Omental fat pad (tissue), 4 donors: ENCODE measurements around the gene KRTAP6-3. TPM values are rescaled to one million over a fixed set of nuclear protein-coding genes. Genes with fewer than 3 reads are reported as not detected.

ENCODE experiments used
- ATAC-seq: fragments of 150-250 bp; one replicate; pipeline ENCODE4 v1.9.1; 2016; ENCODE audit warnings: mild to moderate bottlenecking, moderate library complexity; ENCODE audit not compliant: low FRiP score
- DNase-seq: peaks from one replicate; pipeline ENCODE4 v3.0.0-alpha.2; 2019; ENCODE audit warnings: low spot score
- CTCF ChIP-seq, 3 donors: fragments of 450-650 bp; IDR thresholded peaks; one replicate each; pipeline ENCODE4 v1.5.1; 2016 to 2017; ENCODE audit warnings: antibody characterized with exemption in 3 of 3, mild to moderate bottlenecking in 3 of 3, moderate library complexity in 2 of 3
- total RNA-seq, 4 donors: library from RNA; depleted of rRNA; stranded (reverse); fragments of >200 nt; gene quantifications; one replicate each; pipeline ENCODE4 v1.1.0, GENCODE V29; 2016

Gene KRTAP6-3
- total RNA-seq, 4 donors from 2014 or later = not detected

GRCh38 chr21:30567617-30568016, 24.6 kb upstream of the KRTAP6-3 start:
- no peak for ATAC-seq
- no peak for TF ChIP-seq CTCF (IDR thresholded peaks at IDR 0.05)
- no peak for DNase-seq

GRCh38 chr21:30577766-30578165, 14.5 kb upstream of the KRTAP6-3 start:
- DNase-seq (no peak), ATAC-seq (no peak)
- no peak for TF ChIP-seq CTCF (IDR thresholded peaks at IDR 0.05)

- no peak for TF ChIP-seq CTCF (IDR thresholded peaks at IDR 0.05)
- no peak for ATAC-seq
- no peak for DNase-seq
Observed at GRCh38 chr21:30579346-30579745, 12.9 kb upstream of the KRTAP6-3 start.

- no peak for TF ChIP-seq CTCF (IDR thresholded peaks at IDR 0.05)
- DNase-seq = no peak
- no peak for ATAC-seq
Observed at GRCh38 chr21:30580132-30580531, 12.1 kb upstream of the KRTAP6-3 start.

- no peak for DNase-seq
- ATAC-seq = no peak
- no peak for TF ChIP-seq CTCF (IDR thresholded peaks at IDR 0.05)
Observed at GRCh38 chr21:30582870-30583269, 9.4 kb upstream of the KRTAP6-3 start.

GRCh38 chr21:30590297-30590696, 1.9 kb upstream of the KRTAP6-3 start, which contains the start of gene KRTAP22-2:
Gene KRTAP22-2, minus strand, starts transcription at chr21:30590397.
- ATAC-seq = no peak
- no peak for TF ChIP-seq CTCF (IDR thresholded peaks at IDR 0.05)
- DNase-seq = no peak

GRCh38 chr21:30598802-30599201, 6.6 kb downstream of the KRTAP6-3 start, which contains the start of gene KRTAP6-2:
Gene KRTAP6-2, minus strand, starts transcription at chr21:30598902. Its CDS starts 28 bp downstream, at chr21:30598874.
- TF ChIP-seq CTCF (IDR thresholded peaks at IDR 0.05) = no peak
- no peak for DNase-seq
- ATAC-seq = no peak
